IPS DF 19.7 (cell line): ENCODE measurements around the gene ANKRD24.
"Not testable (repeated sequence)": the region's sequence is repeated elsewhere in the genome, so short reads cannot be mapped to it uniquely, and the experiment has no call there.

Experiments
- DNase-seq: peaks from one replicate; pipeline ENCODE4 v3.0.0-alpha.2; 2013; ENCODE audit warnings: low read depth, low spot score

Gene ANKRD24

DNA sequence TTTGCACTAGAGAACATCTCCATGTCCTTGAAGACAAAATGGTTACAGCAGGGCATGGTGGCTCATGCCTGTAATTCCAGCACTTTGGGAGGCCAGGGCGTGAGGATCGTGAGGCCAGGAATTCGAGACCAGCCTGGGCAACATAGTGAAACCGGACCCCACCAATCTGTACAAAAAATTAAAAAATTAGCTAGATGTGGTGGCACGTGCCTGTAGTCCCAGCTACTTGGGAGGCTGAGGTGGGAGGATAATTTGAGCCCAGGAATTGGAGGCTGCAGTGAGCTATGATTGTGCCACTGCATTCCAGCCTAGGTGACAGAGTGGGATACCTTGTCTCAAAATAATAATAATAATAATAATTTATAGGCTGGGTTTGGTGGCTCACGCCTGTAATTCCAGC, 47.7 kb downstream of the ANKRD24 start:
- DNase-seq = not testable (repeated sequence)

DNA sequence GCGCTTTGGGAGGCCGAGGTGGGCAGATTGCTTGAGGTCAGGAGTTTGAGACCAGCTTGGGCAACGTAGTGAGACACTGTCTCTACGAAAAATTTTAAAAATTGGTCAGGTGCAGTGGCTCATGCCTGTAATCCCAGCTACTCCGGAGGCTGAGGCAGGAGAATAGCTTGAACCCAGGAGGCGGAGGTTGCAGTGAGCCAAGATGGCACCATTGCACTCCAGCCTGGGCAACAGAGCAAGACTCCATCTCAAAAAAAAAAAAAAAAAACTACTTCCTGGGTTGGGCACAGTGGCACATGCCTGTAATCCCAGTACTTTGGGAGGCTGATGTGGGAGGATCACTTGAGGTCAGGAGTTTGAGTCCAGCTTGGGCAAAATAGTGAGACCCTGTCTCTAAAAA, 49.0 kb downstream of the ANKRD24 start:
- DNase-seq = not testable (repeated sequence)

DNA sequence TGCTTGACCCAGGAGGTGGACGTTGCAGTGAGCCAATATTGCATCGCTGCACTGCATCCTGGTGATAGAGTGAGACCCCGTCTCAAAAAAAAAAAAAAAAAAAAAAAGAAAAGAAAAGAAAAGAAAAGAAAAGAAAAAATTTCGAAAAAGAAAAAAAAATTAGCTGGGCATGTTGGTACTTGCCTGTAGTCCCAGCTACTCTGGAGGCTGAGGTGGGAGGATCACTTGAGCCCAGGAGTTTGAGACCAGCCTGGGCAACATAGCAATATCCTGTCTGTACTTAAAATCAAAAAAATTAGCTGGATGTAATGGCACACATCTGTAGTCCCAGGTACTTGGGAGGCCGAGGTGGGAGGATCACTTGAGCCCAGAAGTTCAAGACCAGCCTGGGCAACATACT, 49.6 kb downstream of the ANKRD24 start:
- DNase-seq = not testable (repeated sequence)

DNA sequence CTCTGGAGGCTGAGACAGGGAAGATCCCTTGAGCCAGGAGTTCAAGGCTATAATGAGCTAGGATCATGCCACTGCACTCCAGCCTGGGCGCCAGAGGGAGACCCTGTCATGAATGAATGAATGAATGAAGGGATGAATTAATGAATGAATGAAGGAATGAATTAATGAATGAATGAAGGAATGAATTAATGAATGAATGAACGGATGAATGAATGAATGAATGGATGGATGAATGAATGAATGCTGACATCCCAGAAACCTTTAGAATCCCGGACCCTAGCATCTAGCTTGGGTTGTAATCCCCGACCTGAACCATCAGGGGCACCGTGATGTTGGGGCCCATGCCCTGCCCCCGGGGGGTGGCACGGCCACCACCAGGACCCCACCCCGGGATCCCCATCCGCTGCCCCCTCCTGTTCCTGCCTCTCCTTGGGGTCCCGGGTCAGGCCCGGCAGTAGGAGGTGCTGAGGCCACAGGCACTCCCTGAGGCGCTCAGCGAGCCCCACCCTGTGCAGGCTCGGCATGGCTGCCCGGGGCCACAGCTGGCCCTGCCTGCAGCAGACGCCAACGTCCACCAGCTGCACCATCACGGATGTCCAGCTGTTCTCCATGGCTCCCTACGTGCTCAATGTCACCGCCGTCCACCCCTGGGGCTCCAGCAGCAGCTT, 50.3 kb downstream of the ANKRD24 start:
- DNase-seq = no peak

DNA sequence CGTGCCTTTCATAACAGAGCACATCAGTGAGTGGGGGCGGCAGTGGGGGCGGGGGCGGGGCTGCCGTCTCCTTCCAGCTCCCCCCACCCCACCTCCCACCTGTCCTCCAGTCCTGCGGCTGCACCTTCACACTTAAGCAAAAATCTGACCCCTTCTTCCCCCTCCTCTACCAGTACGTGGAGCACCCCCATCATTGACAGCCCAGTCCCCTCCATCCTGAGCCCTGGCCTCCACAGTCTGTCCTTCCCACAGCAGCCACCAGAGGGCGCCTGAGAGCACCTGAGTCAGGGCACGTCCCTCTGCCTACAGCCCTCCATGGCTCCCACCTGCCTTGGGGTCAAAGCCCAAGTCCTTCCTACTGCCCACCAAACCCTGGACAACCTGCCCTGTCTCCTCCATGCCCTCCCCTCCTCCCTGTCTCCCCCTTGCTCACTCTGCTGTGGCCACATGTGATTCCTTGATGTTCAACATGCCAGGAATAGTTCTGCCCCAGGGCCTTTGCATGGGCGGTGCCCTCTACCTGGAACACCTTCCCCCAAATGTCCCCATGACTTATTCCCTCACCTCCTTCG, 50.9 kb downstream of the ANKRD24 start:
- no peak for DNase-seq

DNA sequence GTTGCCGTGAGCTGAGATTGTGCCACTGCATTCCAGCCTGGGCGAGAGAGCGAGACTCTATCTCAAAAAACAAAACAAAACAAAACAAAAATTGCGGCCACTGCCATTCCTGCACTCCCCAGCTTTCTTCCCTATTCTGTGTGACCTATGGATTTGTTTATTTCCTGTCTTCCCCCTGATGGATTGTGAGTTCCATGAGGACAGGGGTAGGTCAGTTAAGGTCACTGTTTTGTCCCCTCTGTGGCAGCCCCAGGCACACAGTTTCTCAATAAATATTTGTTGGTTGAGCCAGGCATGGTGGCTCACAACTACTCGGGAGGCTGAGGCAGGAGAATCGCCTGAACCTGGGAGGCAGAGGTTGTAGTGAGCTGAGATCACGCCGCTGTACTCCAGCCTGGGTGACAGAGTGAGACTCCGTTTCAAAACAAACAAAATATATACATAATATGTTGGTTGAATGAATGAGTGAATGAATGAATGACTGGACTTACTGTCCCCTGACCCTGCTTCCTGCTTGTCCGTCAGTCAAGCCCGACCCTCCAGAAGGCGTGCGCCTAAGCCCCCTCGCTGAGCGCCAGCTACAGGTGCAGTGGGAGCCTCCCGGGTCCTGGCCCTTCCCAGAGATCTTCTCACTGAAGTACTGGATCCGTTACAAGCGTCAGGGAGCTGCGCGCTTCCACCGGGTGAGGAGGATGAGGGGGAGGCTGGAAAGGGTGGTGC, 51.8 kb downstream of the ANKRD24 start:
- DNase-seq = no peak

DNA sequence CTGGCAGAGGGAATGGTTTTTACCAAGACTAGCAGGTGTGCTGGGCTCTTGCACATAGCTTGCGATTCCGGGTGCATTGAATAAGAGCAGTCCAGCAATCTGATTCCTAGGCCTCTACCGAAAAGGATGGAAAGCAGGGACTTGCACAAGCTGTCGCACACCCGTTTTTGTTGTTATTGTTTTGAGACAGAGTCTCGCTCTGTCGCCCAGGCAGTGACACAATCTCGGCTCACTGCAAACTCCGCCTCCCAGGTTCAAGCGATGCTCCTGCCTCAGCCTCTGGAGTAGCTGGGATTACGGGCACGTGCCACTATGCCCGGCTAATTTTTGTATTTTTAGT, 52.3 kb downstream of the ANKRD24 start:
- DNase-seq = no peak

DNA sequence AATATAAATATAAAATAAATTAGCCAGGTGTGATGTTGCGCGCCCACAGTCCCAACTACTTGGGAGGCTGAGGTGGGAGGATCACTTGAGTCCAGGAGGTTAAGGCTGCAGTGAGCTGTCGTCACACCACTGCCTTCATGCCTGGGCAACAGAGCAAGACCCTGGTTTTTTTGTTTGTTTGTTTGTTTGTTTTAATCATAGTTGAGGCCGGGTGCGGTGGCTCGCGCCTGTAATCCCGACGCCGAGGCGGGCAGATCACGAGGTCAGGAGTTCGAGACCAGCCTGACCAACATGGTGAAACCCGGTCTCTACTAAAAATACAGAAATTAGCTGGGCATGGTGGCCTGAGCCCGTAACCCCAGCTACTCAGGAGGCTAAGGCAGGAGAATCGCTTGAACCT, 55.0 kb downstream of the ANKRD24 start:
- DNase-seq = not testable (repeated sequence)

DNA sequence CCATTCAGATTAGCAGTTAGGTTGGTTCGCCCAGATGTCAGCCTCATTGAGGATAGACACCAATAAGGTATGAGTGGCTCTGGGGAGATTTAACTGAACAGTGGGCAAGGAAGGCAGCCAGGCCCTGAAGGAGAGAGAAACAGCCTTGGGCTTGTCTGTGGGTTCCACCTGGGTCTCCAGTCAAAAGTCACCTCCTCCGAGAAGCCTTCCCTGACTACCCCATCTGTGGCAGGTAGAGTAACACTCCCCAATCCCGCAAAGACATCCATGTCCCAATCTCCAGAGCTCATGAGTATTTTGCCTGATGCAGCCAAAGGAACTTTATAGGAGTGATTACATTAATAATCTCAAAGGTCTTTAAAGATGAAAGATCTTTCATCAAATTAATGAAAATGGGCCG, 56.3 kb downstream of the ANKRD24 start:
- no peak for DNase-seq

DNA sequence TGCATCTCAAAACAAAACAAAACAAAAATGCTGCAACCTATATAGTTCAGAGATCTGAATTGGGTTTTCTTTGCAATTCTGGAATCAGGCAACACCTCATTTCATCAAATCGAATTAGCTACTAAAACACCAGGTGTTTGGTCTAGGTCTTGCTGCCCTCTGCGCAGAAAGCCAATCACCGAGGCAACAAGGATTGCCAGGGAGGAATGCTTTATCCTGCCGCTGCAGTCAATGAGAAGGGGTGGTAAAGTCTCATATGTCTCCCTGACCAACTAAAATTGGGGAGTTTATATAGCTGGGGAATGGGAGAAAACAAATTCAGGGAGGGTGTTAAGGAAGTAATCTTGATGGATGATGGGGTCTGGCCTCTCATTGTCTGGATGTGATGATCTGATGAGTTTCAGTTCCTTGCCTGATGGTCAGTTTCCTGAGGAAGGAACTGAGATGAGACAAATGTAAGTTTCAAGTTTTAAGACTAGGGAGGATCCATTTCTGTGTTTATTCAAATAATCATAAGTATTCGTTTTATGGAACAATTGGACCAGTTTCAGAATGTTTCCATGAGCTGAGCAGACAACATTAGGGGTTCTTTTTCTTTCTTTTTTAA, 59.4 kb downstream of the ANKRD24 start:
- DNase-seq = no peak

DNA sequence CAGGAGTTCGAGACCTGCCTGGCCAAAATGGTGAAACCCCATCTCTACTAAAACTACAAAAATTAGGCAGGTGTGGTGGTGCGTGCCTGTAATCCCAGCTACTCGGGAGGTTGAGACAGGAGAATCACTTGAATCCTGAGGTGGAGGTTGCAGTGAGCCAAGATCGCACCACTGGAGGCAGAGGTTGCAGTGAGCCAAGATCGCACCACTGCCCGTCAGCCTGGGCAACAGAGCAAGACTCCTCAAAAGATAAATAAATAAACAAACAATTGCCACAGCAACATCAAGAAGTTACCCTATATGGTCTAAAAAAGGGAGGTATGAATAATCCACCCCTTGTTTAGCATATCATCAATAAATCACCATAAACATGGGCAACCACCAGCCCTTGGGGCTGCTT, 63.4 kb downstream of the ANKRD24 start:
- DNase-seq = not testable (repeated sequence)

DNA sequence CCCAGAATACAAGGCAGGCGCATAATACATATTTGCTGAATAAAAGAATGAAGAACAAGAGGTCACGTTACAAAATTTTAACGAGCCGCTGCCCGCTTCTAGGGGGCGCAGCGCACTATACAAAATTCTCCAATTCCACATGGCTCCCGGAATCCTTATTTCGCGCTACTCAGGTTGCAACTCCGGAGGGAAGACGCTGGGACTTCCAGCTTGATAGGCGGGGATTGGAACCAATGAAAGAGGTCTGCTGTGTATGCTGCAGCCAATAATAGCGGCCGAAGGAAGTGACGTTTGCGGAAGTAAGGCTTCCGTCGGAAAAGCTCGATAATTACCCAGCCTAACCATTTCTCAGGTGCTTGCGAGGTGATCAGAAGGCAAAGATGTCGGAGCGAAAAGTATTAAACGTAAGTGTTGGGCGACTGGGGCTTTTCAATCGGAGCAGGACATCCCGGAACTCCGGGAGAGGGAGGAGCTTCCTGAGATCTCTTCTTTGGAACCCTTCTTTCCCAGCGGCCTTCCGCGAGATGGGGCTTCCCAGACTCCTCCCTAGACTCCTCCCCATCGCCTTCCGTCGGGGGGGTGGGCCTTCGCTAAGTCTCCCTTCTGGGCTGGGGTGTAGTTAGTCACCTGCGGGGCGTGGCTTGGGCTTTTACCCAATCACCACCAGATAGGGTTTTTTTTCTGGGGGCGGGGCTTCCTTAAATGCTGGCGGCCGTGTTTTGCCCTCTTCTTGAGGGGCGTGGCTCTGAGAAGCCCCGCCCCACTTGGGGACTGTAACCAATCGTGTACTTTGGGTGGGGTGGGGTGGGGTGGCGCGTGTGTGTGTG, 64.5 kb downstream of the ANKRD24 start, which contains the start of gene YJU2:
YJU2 (plus strand) TSS at position 314 of the 827 bp plus-strand sequence; CDS start at position 381, 67 bp downstream.
- DNase-seq = peak; percentile 93

DNA sequence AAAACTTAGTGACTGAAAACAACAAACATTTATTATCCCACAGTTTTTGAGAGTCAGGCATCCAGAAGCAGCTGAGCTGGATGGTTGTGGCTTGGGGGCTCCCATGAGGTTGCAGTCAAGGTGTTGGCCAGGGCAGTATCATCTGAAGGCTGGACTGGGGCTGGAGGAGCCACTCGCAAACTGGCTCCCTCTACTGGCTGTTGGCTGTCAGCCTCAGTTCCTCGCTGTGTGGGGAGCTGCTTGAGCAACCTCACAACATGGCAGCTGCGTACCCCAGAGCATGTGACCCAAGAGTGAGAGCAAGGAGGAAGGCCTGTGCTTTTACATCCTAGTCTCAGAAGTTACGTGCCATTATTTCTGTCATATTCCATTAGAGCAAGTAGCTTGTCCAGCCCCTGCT, 74.1 kb downstream of the ANKRD24 start:
- DNase-seq = no peak

DNA sequence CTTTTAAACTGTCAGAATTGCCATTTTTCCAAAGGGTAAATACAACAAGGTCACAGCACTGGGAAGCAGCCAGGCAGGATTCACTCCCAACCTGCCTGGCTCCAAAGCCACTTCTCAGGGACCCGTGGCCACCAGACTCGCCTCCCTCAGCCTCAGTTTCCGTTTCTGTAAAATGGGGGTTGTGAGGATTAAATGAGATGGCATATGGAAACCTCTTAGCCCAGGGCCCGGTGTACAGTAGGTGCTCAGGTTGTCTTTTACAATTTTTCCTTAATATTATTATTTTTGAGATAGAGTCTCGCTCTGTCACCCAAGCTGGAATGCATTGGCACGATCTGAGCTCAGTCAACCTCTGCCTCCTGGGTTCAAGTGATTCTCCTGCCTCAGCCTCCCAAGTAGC, 74.5 kb downstream of the ANKRD24 start:
- DNase-seq = no peak

DNA sequence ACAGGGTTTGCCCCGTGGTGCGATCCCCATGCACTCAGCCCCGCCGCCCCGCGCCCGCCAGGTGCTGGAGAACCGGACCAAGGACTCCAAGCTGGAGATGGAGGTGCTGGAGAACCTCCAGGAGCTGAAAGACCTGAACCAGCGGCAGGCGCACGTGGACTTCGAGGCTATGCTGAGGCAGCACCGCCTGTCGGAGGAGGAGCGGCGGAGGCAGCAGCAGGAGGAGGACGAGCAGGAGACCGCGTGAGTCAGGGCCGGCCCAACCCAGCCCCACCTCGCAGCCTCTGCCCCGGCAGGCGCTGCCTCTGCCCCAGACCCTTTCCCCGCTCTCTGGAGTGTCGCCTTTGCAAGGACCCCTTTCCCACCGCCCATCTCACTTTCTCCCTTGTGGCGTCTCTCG, 75.7 kb downstream of the ANKRD24 start:
- no peak for DNase-seq

DNA sequence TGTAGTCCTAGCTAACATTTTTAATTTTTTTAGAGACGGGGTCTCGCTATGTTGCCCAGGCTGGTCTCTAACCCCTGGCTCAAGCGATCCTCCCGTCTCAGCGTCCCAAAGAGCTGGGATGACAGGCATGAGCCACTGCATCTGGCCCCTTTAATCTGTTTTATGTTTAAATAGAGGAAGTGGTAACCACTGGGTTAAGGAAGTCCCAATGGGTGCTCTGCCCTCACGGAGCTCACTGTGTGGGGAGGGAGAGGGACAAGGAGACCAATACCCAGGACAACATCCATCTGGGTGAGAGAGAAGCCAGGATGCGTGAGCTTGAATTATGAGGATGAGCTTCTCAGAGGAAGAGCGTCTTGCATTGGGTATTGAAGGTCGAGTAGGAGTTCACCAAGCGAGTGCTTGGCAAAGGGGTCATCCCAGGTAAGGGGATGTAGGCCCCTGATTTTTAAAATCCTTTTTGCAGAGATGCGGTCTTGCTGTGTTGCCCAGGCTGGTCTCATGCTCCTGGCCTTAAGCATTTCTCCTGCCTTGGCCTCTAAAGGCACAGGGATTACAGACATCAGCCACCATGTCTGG, 78.2 kb downstream of the ANKRD24 start:
- DNase-seq = no peak

DNA sequence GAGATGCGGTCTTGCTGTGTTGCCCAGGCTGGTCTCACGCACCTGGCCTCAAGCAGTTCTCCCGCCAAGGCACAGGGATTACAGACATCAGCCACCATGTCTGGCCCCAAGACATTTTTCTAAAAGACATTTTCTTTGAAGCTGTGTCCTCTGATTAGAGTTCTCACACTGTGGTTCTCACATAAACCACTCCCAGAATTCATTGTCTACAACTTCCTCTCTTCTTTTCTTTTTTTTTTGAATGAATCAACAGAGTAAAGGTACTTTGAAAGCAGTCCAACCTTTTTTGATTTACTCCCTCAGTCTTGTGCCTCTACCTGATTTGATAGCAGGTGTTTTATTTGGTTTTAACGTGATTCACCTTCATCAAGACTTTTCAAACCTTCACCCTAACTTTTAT, 82.3 kb downstream of the ANKRD24 start:
- no peak for DNase-seq

DNA sequence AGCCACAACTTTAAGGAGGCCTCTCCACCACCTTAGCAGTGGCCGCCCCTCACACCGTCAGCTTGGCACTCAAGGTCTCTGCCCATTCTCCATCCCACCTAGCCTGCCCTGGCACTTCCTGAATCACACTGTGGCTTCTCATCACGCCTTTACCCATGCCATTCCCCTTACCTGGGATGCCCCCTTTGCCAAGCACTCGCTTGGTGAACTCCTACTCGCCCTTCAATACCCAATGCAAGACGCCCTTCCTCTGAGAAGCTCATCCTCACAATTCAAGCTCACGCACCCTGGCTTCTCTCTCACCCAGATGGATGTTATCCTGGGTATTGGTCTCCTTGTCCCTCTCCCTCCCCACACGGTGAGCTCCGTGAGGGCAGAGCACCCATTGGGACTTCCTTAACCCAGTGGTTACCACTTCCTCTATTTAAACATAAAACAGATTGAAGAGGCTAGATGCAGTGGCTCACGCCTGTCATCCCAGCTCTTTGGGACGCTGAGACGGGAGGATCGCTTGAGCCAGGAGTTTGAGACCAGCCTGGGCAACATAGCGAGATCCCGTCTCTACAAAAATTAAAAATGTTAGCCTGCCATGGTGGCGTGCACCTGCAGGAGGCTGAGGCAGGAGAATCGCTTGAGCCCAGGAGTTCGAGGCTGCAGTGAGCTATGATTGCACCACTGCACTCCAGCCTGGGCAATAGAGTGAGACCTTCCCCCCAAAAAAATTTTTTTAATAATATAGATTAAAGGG, 83.9 kb downstream of the ANKRD24 start:
- DNase-seq = no peak

DNA sequence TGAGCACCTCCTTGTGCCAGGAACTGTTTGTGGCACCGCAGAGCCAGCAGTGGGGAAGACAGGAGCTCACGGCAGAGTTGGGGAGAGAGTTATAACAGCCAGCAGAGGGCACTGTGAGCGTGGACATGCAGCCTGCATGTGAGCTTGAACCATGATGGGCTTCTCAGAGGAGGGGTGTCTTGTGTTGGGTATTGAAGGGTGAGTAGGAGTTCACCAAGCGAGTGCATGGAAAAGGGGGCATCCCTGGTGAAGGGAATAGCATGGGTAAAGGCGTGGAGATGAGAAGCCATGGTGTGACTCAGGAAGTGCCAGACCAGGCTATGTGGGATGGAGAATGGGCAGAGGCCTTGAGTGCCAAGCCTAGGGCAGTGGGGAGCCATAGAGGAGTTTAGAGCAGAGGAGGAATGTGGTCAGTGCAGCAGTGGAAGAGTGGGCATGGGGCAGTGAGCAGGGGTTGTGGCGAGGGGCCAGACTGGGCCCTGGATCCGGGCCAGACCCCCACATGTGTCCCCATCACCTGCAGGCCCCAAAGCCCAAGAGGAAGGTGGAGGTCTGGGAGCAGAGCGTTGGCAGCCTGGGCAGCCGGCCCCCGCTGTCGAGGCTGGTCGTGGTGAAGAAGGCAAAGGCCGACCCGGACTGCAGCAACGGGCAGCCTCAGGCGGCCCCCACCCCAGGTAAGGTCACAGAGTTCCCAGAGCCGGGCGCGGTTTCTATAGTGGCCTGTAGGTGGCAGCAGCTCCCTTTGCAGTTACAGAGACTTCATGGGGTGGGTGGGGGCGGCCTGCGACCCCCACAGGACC, 84.8 kb downstream of the ANKRD24 start:
- peak; percentile 69 for DNase-seq
